ENCODE measurements around the gene NPAS3. TPM values are rescaled to one million over a fixed set of nuclear protein-coding genes. Genes with fewer than 3 reads are reported as not detected.

NPAS3 gene
- polyA plus RNA-seq, 2 of the 4 experiments (the other 2 are of a cell fraction) = not detected

GRCh38 chr14:33477797-33478196 lies 539.1 kb downstream of the NPAS3 start:
- no peak for FAIRE-seq
- H3K9me3 ChIP-seq = no peaks in the 10 kb centered on the region
- no peak overlapping the region for H3K27ac ChIP-seq
- ATAC-seq = no peak
- 5% methylated on average over 3 of the region's 3 CpGs for WGBS (ENCODE audit: missing lambda C conversion rate)
- ChIA-PET POLR2A (no interaction called here), CTCF (no interaction called here)
- TF ChIP-seq SREBF2 (IDR thresholded peaks at IDR 0.05) (no peak), MAX (IDR thresholded peaks at IDR 0.05) (no peak), ZSCAN20 (CRISPR knock-in tag; IDR thresholded peaks at IDR 0.05) (no peak), USF2 (IDR thresholded peaks at IDR 0.05) (no peak), JUNB (IDR thresholded peaks at IDR 0.05) (no peak), NFE2L2 (conservative IDR thresholded peaks at IDR 0.05; ENCODE audit: low read length) (no peak), TP53 (CRISPR knock-in tag; IDR thresholded peaks at IDR 0.05) (no peak), RFX5 (IDR thresholded peaks at IDR 0.05) (no peak), EHMT2 (IDR thresholded peaks at IDR 0.05; ENCODE audit: low read depth) (no peak), CEBPB (IDR thresholded peaks at IDR 0.05) (no peak), ZC3H11A (IDR thresholded peaks at IDR 0.05) (no peak), HOXB13 (CRISPR knock-in tag; IDR thresholded peaks at IDR 0.05; ENCODE audit: low read depth) (no peak), FOXS1 (CRISPR knock-in tag; IDR thresholded peaks at IDR 0.05) (no peak)
- no peak for DNase-seq (ENCODE audit: low read depth in 1 of 2, low spot score in 1 of 2)
- no peak overlapping the region for H3K4me3 ChIP-seq
- H3K4me1 ChIP-seq = no peaks in the 10 kb centered on the region
- H3K4me2 ChIP-seq = no peak overlapping the region

GRCh38 chr14:33480071-33480886 lies 541.6 kb downstream of the NPAS3 start:
- Histone ChIP-seq H3K4me3 (no peak overlapping the region), H3K9me3 (no peaks in the 10 kb centered on the region), H3K4me2 (no peak overlapping the region), H3K4me1 (no peaks in the 10 kb centered on the region), H3K27ac (no peak overlapping the region)
- TF ChIP-seq TP53 (CRISPR knock-in tag; IDR thresholded peaks at IDR 0.05) (no peak), REST (IDR thresholded peaks at IDR 0.05) (no peak), EHMT2 (IDR thresholded peaks at IDR 0.05; ENCODE audit: low read depth) (no peak), RFX5 (IDR thresholded peaks at IDR 0.05) (no peak), CHD4 (IDR thresholded peaks at IDR 0.05; ENCODE audit: borderline replicate concordance) (no peak), CTCF (IDR thresholded peaks at IDR 0.05) (no peak), ZFP36 (IDR thresholded peaks at IDR 0.05; ENCODE audit: borderline replicate concordance, partially characterized antibody) (no peak), PBX3 (IDR thresholded peaks at IDR 0.05) (no peak), RAD21 (conservative IDR thresholded peaks at IDR 0.05 in 1 of 2, IDR thresholded peaks at IDR 0.05 in 1 of 2) (no peak), EP300 (IDR thresholded peaks at IDR 0.05) (no peak), CBX8 (IDR thresholded peaks at IDR 0.05) (no peak), NFE2L2 (conservative IDR thresholded peaks at IDR 0.05; ENCODE audit: low read length) (no peak), RCOR1 (IDR thresholded peaks at IDR 0.05; ENCODE audit: low read depth, low read length) (no peak), JUN (IDR thresholded peaks at IDR 0.05) (no peak), NPAS2 (CRISPR knock-in tag; IDR thresholded peaks at IDR 0.05; ENCODE audit: borderline replicate concordance) (no peak), BHLHE40 (IDR thresholded peaks at IDR 0.05; ENCODE audit: low read depth, low read length) (no peak), TFCP2L1 (CRISPR knock-in tag; IDR thresholded peaks at IDR 0.05) (no peak), ZSCAN20 (CRISPR knock-in tag; IDR thresholded peaks at IDR 0.05) (no peak), HOXB13 (CRISPR knock-in tag; IDR thresholded peaks at IDR 0.05; ENCODE audit: low read depth) (no peak), RNF2 (IDR thresholded peaks at IDR 0.05; ENCODE audit: borderline replicate concordance, low read depth) (no peak)
- ATAC-seq (no peak), DNase-seq (ENCODE audit: low read depth in 1 of 2, low spot score in 1 of 2) (no peak), FAIRE-seq (no peak)
- CTCF ChIA-PET = no interaction called here
- POLR2A ChIA-PET = no interaction called here
- 31% methylated on average over 7 of the region's 9 CpGs for WGBS (ENCODE audit: missing lambda C conversion rate)

Measured in A549 (cell line).